Adipocyte (in vitro differentiated cells): ENCODE results near the gene SCD5.
A peak's percentile ranks its signal among the peaks of the same experiment; 100 is the strongest.

Source experiments
- DNase-seq: peaks from one replicate; pipeline ENCODE4 v3.0.0-alpha.2; 2015; ENCODE audit warnings: low read depth
- H3K27me3 ChIP-seq: replicated peaks from 2 replicates; pipeline ENCODE4 v1.7.0; 2013; ENCODE audit warnings: mild to moderate bottlenecking, low read length, moderate library complexity; ENCODE audit not compliant: control insufficient read depth, insufficient read depth
- H3K36me3 ChIP-seq: 2 replicates; pipeline ENCODE4 v1.7.0; 2013; ENCODE audit warnings: low read length, mild to moderate bottlenecking, moderate library complexity; ENCODE audit not compliant: control insufficient read depth, insufficient read depth, severe bottlenecking
- H3K4me1 ChIP-seq: 2 replicates; pipeline ENCODE4 v1.7.0; 2013; ENCODE audit warnings: mild to moderate bottlenecking, low read length, moderate library complexity; ENCODE audit not compliant: control insufficient read depth, insufficient read depth
- H3K4me3 ChIP-seq: 2 replicates; pipeline ENCODE4 v1.7.0; 2013; ENCODE audit warnings: mild to moderate bottlenecking, low read length, moderate library complexity
- H3K9ac ChIP-seq: 2 replicates; pipeline ENCODE4 v1.7.0; 2013; ENCODE audit warnings: mild to moderate bottlenecking, low read length, moderate library complexity
- H3K9me3 ChIP-seq: 2 replicates; pipeline ENCODE4 v1.7.0; 2013; ENCODE audit warnings: mild to moderate bottlenecking, low read length, moderate library complexity; ENCODE audit not compliant: control insufficient read depth

SCD5 gene

GRCh38 chr4:82792912-82793649, 5.5 kb downstream of the SCD5 start:
- Histone ChIP-seq H3K4me3 (no peak overlapping the region), H3K4me1 (peaks cover 24% of the 10 kb centered on the region), H3K27me3 (no peaks in the 10 kb centered on the region), H3K9me3 (no peaks in the 10 kb centered on the region), H3K9ac (no peak overlapping the region), H3K36me3 (no peaks in the 10 kb centered on the region)
- peak; percentile 29 for DNase-seq

DNA sequence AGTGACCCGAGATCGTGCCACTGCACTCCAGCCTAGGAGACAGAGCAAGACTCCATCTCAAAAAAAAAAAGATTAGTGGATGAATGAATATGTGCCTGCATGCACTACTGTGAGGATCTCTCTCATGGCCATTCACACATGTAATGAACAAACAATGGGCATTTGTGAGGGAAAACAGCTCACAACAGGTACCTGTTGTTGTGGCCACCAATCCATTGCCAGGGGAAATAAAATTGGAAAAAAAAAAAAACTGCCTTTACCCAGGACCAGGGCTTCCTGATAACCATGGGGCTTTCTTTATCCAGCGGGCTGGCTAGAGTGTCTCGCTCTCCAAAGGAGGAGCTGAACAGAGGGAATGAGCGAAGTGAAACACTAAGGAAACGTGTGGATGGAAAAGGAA, 7.4 kb downstream of the SCD5 start:
- peaks cover 22% of the 10 kb centered on the region for H3K4me1 ChIP-seq
- no peak overlapping the region for H3K9ac ChIP-seq
- no peak overlapping the region for H3K4me3 ChIP-seq
- H3K36me3 ChIP-seq, result no peaks in the 10 kb centered on the region
- no peaks in the 10 kb centered on the region for H3K27me3 ChIP-seq
- H3K9me3 ChIP-seq, result no peaks in the 10 kb centered on the region
- no peak for DNase-seq

- no peaks in the 10 kb centered on the region for H3K9me3 ChIP-seq
- no peak overlapping the region for H3K9ac ChIP-seq
- H3K36me3 ChIP-seq, result no peaks in the 10 kb centered on the region
- no peak for DNase-seq
- no peaks in the 10 kb centered on the region for H3K27me3 ChIP-seq
- no peak overlapping the region for H3K4me3 ChIP-seq
- H3K4me1 ChIP-seq, result peaks cover 32% of the 10 kb centered on the region
These were observed 8.4 kb downstream of the SCD5 start for GRCh38 chr4:82790060-82790660.

GRCh38 chr4:82789025-82789776, 9.4 kb downstream of the SCD5 start:
- Histone ChIP-seq H3K4me3 (no peak overlapping the region), H3K27me3 (no peaks in the 10 kb centered on the region)

GRCh38 chr4:82787342-82787741, 11.3 kb downstream of the SCD5 start:
- no peak for DNase-seq
- no peaks in the 10 kb centered on the region for H3K36me3 ChIP-seq
- no peaks in the 10 kb centered on the region for H3K9me3 ChIP-seq
- H3K9ac ChIP-seq, result no peak overlapping the region
- no peak overlapping the region for H3K4me3 ChIP-seq
- H3K4me1 ChIP-seq, result peaks cover 33% of the 10 kb centered on the region
- no peaks in the 10 kb centered on the region for H3K27me3 ChIP-seq

More at GRCh38 chr4:82789025-82789776, 9.4 kb downstream of the SCD5 start:
- no peak overlapping the region for H3K9ac ChIP-seq
- no peak for DNase-seq
- no peaks in the 10 kb centered on the region for H3K9me3 ChIP-seq
- H3K4me1 ChIP-seq, result peaks cover 42% of the 10 kb centered on the region
- H3K36me3 ChIP-seq, result no peaks in the 10 kb centered on the region

DNA sequence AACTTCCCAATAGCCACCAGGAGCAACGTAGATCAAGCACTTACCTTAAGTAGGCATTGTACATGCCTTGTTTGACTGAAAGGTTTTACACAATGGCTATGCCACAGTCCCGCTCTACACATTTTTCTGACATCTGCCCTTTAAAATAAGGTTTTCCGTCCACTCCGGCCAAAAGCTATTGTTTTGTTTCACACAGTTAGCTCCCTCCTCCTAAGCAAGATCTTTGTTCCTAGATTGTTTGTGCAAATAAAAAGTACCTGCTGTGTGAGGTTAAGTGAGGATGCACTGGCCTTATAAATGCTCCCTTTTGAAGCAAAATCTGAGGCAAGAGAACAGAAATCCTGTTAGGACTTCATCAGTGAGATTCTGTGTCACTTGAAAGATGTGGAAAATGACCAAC, 11.8 kb downstream of the SCD5 start:
- H3K27me3 ChIP-seq, result no peaks in the 10 kb centered on the region
- H3K9ac ChIP-seq, result no peak overlapping the region
- DNase-seq, result no peak
- peaks cover 33% of the 10 kb centered on the region for H3K4me1 ChIP-seq
- no peaks in the 10 kb centered on the region for H3K9me3 ChIP-seq
- H3K4me3 ChIP-seq, result no peak overlapping the region
- no peaks in the 10 kb centered on the region for H3K36me3 ChIP-seq

- Histone ChIP-seq H3K36me3 (no peaks in the 10 kb centered on the region), H3K9ac (peak overlapping the region; percentile 31), H3K4me3 (peak overlapping the region; percentile 52), H3K9me3 (no peaks in the 10 kb centered on the region), H3K27me3 (no peaks in the 10 kb centered on the region), H3K4me1 (peaks cover 35% of the 10 kb centered on the region)
- DNase-seq, result peak; percentile 78
These were observed 12.8 kb downstream of the SCD5 start for GRCh38 chr4:82785611-82786400.

DNA sequence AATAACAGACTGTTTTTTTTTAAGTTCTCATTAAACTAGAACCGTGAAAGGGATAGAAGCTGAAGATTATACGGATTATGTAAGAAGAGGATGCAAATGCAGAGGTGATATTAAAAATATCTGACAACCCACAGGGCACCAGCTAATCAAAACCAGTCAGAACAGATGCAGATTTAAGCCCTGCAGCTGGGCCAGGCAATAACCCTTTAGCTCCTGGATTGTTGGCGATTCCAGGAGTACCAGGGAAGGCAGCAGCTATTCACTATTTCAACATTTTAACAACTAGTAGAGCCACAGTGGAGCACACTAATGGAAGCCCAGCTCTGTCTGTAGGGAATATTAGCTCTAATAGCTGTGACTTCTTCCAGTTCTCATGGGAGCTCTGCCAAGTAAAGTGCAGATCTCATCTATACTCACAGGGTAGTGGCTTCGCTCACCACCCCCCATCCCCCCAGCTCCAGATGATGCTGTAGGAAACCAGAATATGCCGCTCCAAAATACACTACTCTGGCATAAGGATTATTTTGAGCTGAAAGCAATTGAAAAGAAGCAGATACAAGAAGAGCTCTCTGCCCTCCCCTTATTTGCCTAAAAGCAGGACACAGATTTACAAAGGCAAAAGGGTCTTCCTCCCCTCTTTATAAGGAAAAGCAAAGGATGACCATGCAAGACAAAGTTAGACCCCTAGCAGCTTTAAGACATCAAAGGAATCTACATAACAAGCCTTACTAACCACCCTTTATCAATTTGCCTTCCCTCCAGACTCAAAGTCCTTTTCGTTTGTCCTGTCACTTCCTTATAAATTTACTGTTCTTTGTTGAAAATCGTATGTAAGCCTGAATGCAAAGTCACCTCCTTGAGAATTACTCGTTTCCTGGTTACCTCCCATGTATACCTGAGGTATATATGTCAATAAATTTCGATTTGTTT, 13.7 kb downstream of the SCD5 start:
- DNase-seq, result peak; percentile 25
- Histone ChIP-seq H3K9me3 (no peaks in the 10 kb centered on the region), H3K27me3 (no peaks in the 10 kb centered on the region), H3K4me3 (peak overlapping the region; percentile 52), H3K36me3 (no peaks in the 10 kb centered on the region), H3K4me1 (peaks cover 37% of the 10 kb centered on the region), H3K9ac (peak overlapping the region; percentile 17)

GRCh38 chr4:82782626-82783345, 15.8 kb downstream of the SCD5 start:
- DNase-seq, result no peak
- Histone ChIP-seq H3K4me3 (no peak overlapping the region), H3K9ac (no peak overlapping the region), H3K36me3 (no peaks in the 10 kb centered on the region), H3K27me3 (no peaks in the 10 kb centered on the region), H3K9me3 (no peaks in the 10 kb centered on the region), H3K4me1 (peaks cover 37% of the 10 kb centered on the region)

DNA sequence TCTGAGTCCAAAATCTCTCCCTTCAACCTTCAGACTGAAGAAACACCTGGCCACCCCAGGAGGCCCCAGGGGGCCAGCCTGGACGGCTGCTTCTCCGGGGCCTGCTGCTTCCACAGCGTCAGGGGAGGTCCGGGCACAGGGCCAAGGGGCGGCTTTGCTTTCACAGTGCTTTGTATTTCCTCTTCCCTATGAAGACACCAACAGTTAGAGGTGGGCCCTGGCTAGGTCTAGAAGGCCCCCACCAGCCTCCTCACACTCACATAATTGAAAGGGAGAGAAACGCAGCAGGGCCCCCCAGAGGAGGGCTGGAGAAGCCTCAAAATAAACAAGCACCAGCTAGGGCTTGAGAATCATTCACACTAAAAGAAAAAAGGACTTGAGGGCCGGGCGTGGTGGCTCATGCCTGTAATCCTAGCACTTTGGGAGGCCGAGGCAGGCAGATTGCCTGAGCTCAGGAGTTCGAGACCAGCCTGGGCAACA, 17.8 kb downstream of the SCD5 start:
- H3K9ac ChIP-seq, result no peak overlapping the region

More for the DNA sequence above, 17.8 kb downstream of the SCD5 start:
- no peak overlapping the region for H3K4me3 ChIP-seq
- H3K9me3 ChIP-seq, result no peaks in the 10 kb centered on the region
- H3K4me1 ChIP-seq, result peaks cover 29% of the 10 kb centered on the region
- DNase-seq, result peak; percentile 63
- no peaks in the 10 kb centered on the region for H3K36me3 ChIP-seq
- no peaks in the 10 kb centered on the region for H3K27me3 ChIP-seq
